ENCODE data around the gene NSRP1.
"Not testable (repeated sequence)": the region's sequence is repeated elsewhere in the genome, so short reads cannot be mapped to it uniquely, and the experiment has no call there.

The NSRP1 gene

GRCh38 chr17:30229012-30229411 lies 112.4 kb downstream of the NSRP1 start:
- Histone ChIP-seq H3K27ac (ENCODE audit: low read length) (no peak overlapping the region), H3K4me3 (ENCODE audit: low read depth in 1 of 2, low read length in 2 of 2) (no peak overlapping the region), H4K20me1 (ENCODE audit: insufficient read depth, low read length) (no peaks in the 10 kb centered on the region), H3K79me2 (ENCODE audit: insufficient read depth, low read length) (no peaks in the 10 kb centered on the region), H3K36me3 (ENCODE audit: insufficient read depth, low read length) (no peaks in the 10 kb centered on the region), H3K9ac (ENCODE audit: low read depth, low read length) (no peak overlapping the region), H3K4me1 (ENCODE audit: insufficient read depth, low read length) (no peaks in the 10 kb centered on the region), H3K4me2 (ENCODE audit: insufficient read depth, low read length) (no peak overlapping the region), H3K27me3 (ENCODE audit: insufficient read depth, low read length, poor library complexity) (peaks cover 9% of the 10 kb centered on the region), H3K9me3 (ENCODE audit: insufficient read depth, low read length, severe bottlenecking) (no peaks in the 10 kb centered on the region), H2AFZ (ENCODE audit: low read depth, low read length) (no peak overlapping the region)
- no peak for DNase-seq
- ATAC-seq (ENCODE audit: insufficient read depth, low read depth): no peak
- TF ChIP-seq EZH2 (IDR thresholded peaks at IDR 0.05; ENCODE audit: borderline replicate concordance, low read depth, low read length, severe bottlenecking): no peak
- TF ChIP-seq CTCF (IDR thresholded peaks at IDR 0.05; ENCODE audit: borderline replicate concordance, extremely low read depth, low read length, poor library complexity, severe bottlenecking): no peak

GRCh38 chr17:30230009-30230408 lies 113.4 kb downstream of the NSRP1 start:
- not testable (repeated sequence) for ATAC-seq (ENCODE audit: insufficient read depth, low read depth); H3K36me3 ChIP-seq (ENCODE audit: insufficient read depth, low read length); H3K4me1 ChIP-seq (ENCODE audit: insufficient read depth, low read length); H3K79me2 ChIP-seq (ENCODE audit: insufficient read depth, low read length); H3K4me3 ChIP-seq (ENCODE audit: low read depth in 1 of 2, low read length in 2 of 2); H3K4me2 ChIP-seq (ENCODE audit: insufficient read depth, low read length); H3K27me3 ChIP-seq (ENCODE audit: insufficient read depth, low read length, poor library complexity); H3K27ac ChIP-seq (ENCODE audit: low read length); H3K9me3 ChIP-seq (ENCODE audit: insufficient read depth, low read length, severe bottlenecking); DNase-seq; H4K20me1 ChIP-seq (ENCODE audit: insufficient read depth, low read length); H3K9ac ChIP-seq (ENCODE audit: low read depth, low read length); H2AFZ ChIP-seq (ENCODE audit: low read depth, low read length)

- Histone ChIP-seq H2AFZ (ENCODE audit: low read depth, low read length) (no peak overlapping the region), H4K20me1 (ENCODE audit: insufficient read depth, low read length) (no peaks in the 10 kb centered on the region), H3K4me3 (ENCODE audit: low read depth in 1 of 2, low read length in 2 of 2) (no peak overlapping the region), H3K9ac (ENCODE audit: low read depth, low read length) (no peak overlapping the region), H3K4me1 (ENCODE audit: insufficient read depth, low read length) (no peaks in the 10 kb centered on the region), H3K36me3 (ENCODE audit: insufficient read depth, low read length) (no peaks in the 10 kb centered on the region), H3K27ac (ENCODE audit: low read length) (no peak overlapping the region), H3K4me2 (ENCODE audit: insufficient read depth, low read length) (no peak overlapping the region), H3K27me3 (ENCODE audit: insufficient read depth, low read length, poor library complexity) (peaks cover 9% of the 10 kb centered on the region), H3K9me3 (ENCODE audit: insufficient read depth, low read length, severe bottlenecking) (no peaks in the 10 kb centered on the region), H3K79me2 (ENCODE audit: insufficient read depth, low read length) (no peaks in the 10 kb centered on the region)
- TF ChIP-seq EZH2 (IDR thresholded peaks at IDR 0.05; ENCODE audit: borderline replicate concordance, low read depth, low read length, severe bottlenecking) (no peak), CTCF (IDR thresholded peaks at IDR 0.05; ENCODE audit: borderline replicate concordance, extremely low read depth, low read length, poor library complexity, severe bottlenecking) (no peak)
- ATAC-seq (ENCODE audit: insufficient read depth, low read depth) (no peak), DNase-seq (no peak)
These were observed 114.0 kb downstream of the NSRP1 start for GRCh38 chr17:30230596-30231125.

GRCh38 chr17:30232015-30232823 lies 115.6 kb downstream of the NSRP1 start:
- Histone ChIP-seq H4K20me1 (ENCODE audit: insufficient read depth, low read length) (no peaks in the 10 kb centered on the region), H3K27ac (ENCODE audit: low read length) (no peak overlapping the region), H3K4me3 (ENCODE audit: low read depth in 1 of 2, low read length in 2 of 2) (no peak overlapping the region), H3K4me2 (ENCODE audit: insufficient read depth, low read length) (no peak overlapping the region), H3K79me2 (ENCODE audit: insufficient read depth, low read length) (no peaks in the 10 kb centered on the region), H3K9me3 (ENCODE audit: insufficient read depth, low read length, severe bottlenecking) (no peaks in the 10 kb centered on the region), H3K9ac (ENCODE audit: low read depth, low read length) (no peak overlapping the region), H3K36me3 (ENCODE audit: insufficient read depth, low read length) (no peaks in the 10 kb centered on the region), H3K27me3 (ENCODE audit: insufficient read depth, low read length, poor library complexity) (peaks cover 9% of the 10 kb centered on the region), H2AFZ (ENCODE audit: low read depth, low read length) (no peak overlapping the region), H3K4me1 (ENCODE audit: insufficient read depth, low read length) (no peaks in the 10 kb centered on the region)
- ATAC-seq (ENCODE audit: insufficient read depth, low read depth) (no peak), DNase-seq (no peak)
- TF ChIP-seq EZH2 (IDR thresholded peaks at IDR 0.05; ENCODE audit: borderline replicate concordance, low read depth, low read length, severe bottlenecking): no peak
- TF ChIP-seq CTCF (IDR thresholded peaks at IDR 0.05; ENCODE audit: borderline replicate concordance, extremely low read depth, low read length, poor library complexity, severe bottlenecking): no peak

Measured in DND-41 (cell line).